ENCODE data around the gene KDSR.

KDSR gene

GRCh38 chr18:63302636-63303405 lies 64.2 kb downstream of the KDSR start:
- DNase-seq: no peak

- DNase-seq: no peak
Measured at GRCh38 chr18:63302220-63302619, 64.8 kb downstream of the KDSR start.

GRCh38 chr18:63301434-63301833 lies 65.6 kb downstream of the KDSR start:
- no peak for DNase-seq

- DNase-seq: no peak
Measured at GRCh38 chr18:63299837-63300745, 66.9 kb downstream of the KDSR start.

- no peak for DNase-seq
Measured at GRCh38 chr18:63298400-63299365, 68.3 kb downstream of the KDSR start.

- no peak for DNase-seq
Measured at GRCh38 chr18:63297687-63298399, 69.2 kb downstream of the KDSR start.

GRCh38 chr18:63293935-63294334 lies 73.1 kb downstream of the KDSR start:
- DNase-seq: no peak

- DNase-seq: no peak
Measured at GRCh38 chr18:63292831-63293683, 73.9 kb downstream of the KDSR start.

GRCh38 chr18:63291278-63291677 lies 75.7 kb downstream of the KDSR start:
- DNase-seq: no peak

GRCh38 chr18:63290821-63291200 lies 76.2 kb downstream of the KDSR start:
- DNase-seq: no peak

- DNase-seq: no peak
Measured at GRCh38 chr18:63290166-63290820, 76.7 kb downstream of the KDSR start.

- DNase-seq: no peak
Measured at GRCh38 chr18:63288311-63288710, 78.7 kb downstream of the KDSR start.

- no peak for DNase-seq
Measured at GRCh38 chr18:63287691-63288220, 79.2 kb downstream of the KDSR start.

GRCh38 chr18:63286926-63287325 lies 80.1 kb downstream of the KDSR start:
- DNase-seq: no peak

- DNase-seq: no peak
Measured at GRCh38 chr18:63284827-63285733, 81.9 kb downstream of the KDSR start.

- DNase-seq: no peak
Measured at GRCh38 chr18:63284173-63284799, 82.7 kb downstream of the KDSR start.

- DNase-seq: no peak
Measured at GRCh38 chr18:63283305-63284094, 83.5 kb downstream of the KDSR start.

GRCh38 chr18:63282793-63283192 lies 84.2 kb downstream of the KDSR start:
- no peak for DNase-seq
